ENCODE data around the gene HCN2.

- TF ChIP-seq, protein P1, sequence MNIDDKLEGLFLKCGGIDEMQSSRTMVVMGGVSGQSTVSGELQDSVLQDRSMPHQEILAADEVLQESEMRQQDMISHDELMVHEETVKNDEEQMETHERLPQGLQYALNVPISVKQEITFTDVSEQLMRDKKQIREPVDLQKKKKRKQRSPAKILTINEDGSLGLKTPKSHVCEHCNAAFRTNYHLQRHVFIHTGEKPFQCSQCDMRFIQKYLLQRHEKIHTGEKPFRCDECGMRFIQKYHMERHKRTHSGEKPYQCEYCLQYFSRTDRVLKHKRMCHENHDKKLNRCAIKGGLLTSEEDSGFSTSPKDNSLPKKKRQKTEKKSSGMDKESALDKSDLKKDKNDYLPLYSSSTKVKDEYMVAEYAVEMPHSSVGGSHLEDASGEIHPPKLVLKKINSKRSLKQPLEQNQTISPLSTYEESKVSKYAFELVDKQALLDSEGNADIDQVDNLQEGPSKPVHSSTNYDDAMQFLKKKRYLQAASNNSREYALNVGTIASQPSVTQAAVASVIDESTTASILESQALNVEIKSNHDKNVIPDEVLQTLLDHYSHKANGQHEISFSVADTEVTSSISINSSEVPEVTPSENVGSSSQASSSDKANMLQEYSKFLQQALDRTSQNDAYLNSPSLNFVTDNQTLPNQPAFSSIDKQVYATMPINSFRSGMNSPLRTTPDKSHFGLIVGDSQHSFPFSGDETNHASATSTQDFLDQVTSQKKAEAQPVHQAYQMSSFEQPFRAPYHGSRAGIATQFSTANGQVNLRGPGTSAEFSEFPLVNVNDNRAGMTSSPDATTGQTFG (tag by site-specific recombination; IDR thresholded peaks at IDR 0.05; ENCODE audit: borderline replicate concordance): no peak
- TF ChIP-seq KLF16 (tag by site-specific recombination; IDR thresholded peaks at IDR 0.05) (no peak), CTCF (tag by site-specific recombination; IDR thresholded peaks at IDR 0.05) (no peak), PBX3 (CRISPR knock-in tag; IDR thresholded peaks at IDR 0.05) (no peak), ATF2 (tag by site-specific recombination; IDR thresholded peaks at IDR 0.05; ENCODE audit: low read depth) (no peak), ZNF274 (IDR thresholded peaks at IDR 0.05; ENCODE audit: low read length) (no peak), ZNF274 (tag by site-specific recombination; IDR thresholded peaks at IDR 0.05; ENCODE audit: borderline replicate concordance) (no peak), KLF9 (tag by site-specific recombination; IDR thresholded peaks at IDR 0.05; ENCODE audit: low read depth) (no peak), TCF7L2 (IDR thresholded peaks at IDR 0.05; ENCODE audit: borderline replicate concordance, low read depth, low read length) (no peak), ZNF677 (tag by site-specific recombination; IDR thresholded peaks at IDR 0.05) (no peak)
- TF ChIP-seq, protein P2, sequence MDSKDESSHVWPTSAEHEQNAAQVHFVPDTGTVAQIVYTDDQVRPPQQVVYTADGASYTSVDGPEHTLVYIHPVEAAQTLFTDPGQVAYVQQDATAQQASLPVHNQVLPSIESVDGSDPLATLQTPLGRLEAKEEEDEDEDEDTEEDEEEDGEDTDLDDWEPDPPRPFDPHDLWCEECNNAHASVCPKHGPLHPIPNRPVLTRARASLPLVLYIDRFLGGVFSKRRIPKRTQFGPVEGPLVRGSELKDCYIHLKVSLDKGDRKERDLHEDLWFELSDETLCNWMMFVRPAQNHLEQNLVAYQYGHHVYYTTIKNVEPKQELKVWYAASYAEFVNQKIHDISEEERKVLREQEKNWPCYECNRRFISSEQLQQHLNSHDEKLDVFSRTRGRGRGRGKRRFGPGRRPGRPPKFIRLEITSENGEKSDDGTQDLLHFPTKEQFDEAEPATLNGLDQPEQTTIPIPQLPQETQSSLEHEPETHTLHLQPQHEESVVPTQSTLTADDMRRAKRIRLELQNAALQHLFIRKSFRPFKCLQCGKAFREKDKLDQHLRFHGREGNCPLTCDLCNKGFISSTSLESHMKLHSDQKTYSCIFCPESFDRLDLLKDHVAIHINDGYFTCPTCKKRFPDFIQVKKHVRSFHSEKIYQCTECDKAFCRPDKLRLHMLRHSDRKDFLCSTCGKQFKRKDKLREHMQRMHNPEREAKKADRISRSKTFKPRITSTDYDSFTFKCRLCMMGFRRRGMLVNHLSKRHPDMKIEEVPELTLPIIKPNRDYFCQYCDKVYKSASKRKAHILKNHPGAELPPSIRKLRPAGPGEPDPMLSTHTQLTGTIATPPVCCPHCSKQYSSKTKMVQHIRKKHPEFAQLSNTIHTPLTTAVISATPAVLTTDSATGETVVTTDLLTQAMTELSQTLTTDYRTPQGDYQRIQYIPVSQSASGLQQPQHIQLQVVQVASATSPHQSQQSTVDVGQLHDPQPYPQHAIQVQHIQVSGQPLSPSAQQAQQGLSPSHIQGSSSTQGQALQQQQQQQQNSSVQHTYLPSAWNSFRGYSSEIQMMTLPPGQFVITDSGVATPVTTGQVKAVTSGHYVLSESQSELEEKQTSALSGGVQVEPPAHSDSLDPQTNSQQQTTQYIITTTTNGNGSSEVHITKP (tag by site-specific recombination; IDR thresholded peaks at IDR 0.05): no peak
Observed at GRCh38 chr19:633786-634639, 44.3 kb downstream of the HCN2 start.
